ENCODE data around the gene TEX11. TPM values are rescaled to one million over a fixed set of nuclear protein-coding genes. Genes with fewer than 3 reads are reported as not detected.
"Not testable (repeated sequence)": the region's sequence is repeated elsewhere in the genome, so short reads cannot be mapped to it uniquely, and the experiment has no call there.

The TEX11 gene
- total RNA-seq, 1 donor = not detected

DNA sequence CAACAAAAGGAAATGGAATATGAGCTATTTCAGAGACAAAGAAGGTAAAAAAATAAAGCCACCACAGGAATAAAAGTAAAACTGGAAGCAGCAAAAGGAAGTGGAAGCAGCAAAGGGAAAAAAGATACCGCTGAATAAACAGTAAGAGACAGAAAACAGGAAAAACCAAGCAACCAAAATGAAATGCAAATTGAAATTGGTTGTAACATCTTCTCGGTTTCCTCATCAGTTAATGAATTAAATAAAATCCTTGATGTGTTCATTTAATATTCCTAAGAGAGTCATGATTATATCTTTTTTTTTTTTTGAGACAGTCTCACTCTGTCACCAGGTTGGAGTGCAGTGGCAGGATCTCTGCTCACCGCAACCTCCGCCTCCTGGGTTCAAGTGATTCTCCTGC is 331.1 kb downstream of the TEX11 start:
- DNase-seq (ENCODE audit: low read depth) = no peak
- no peak overlapping the region for H3K4me3 ChIP-seq (ENCODE audit: low read depth, low read length)
- TF ChIP-seq, protein P1, sequence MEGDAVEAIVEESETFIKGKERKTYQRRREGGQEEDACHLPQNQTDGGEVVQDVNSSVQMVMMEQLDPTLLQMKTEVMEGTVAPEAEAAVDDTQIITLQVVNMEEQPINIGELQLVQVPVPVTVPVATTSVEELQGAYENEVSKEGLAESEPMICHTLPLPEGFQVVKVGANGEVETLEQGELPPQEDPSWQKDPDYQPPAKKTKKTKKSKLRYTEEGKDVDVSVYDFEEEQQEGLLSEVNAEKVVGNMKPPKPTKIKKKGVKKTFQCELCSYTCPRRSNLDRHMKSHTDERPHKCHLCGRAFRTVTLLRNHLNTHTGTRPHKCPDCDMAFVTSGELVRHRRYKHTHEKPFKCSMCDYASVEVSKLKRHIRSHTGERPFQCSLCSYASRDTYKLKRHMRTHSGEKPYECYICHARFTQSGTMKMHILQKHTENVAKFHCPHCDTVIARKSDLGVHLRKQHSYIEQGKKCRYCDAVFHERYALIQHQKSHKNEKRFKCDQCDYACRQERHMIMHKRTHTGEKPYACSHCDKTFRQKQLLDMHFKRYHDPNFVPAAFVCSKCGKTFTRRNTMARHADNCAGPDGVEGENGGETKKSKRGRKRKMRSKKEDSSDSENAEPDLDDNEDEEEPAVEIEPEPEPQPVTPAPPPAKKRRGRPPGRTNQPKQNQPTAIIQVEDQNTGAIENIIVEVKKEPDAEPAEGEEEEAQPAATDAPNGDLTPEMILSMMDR (IDR thresholded peaks at IDR 0.05; ENCODE audit: insufficient read depth, low read depth, low read length) = no peak

DNA sequence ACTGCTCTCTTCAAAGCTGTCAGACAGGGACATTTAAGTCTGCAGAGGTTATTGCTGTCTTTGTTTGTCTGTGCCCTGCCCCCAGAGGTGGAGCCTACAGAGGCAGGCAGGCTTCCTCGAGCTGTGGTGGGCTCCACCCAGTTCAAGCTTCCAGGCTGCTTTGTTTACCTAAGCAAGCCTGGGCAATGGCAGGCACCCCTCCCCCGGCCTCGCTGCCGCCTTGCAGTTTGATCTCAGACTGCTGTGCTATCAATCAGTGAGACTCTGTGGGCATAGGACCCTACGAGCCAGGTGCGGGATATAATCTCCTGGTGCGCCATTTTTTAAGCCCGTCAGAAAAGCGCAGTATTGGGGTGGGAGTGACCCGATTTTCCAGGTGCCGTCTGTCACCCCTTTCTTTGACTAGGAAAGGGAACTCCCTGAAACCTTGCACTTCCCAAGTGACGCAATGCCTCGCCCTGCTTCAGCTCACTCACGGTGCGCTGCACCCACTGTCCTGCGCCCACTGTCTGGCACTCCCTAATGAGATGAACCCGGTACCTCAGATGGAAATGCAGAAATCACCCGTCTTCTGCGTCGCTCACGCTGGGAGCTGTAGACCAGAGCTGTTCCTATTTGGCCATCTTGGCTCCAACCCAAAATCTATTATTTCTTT is 338.5 kb downstream of the TEX11 start:
- H3K4me3 ChIP-seq (ENCODE audit: low read depth, low read length); DNase-seq (ENCODE audit: low read depth): not testable (repeated sequence)

- no peak overlapping the region for H3K4me3 ChIP-seq (ENCODE audit: low read depth, low read length)
- TF ChIP-seq, protein P1 (IDR thresholded peaks at IDR 0.05; ENCODE audit: insufficient read depth, low read depth, low read length) = no peak
- no peak for DNase-seq (ENCODE audit: low read depth)
These were observed 353.6 kb downstream of the TEX11 start for GRCh38 chrX:70554948-70555347.

DNA sequence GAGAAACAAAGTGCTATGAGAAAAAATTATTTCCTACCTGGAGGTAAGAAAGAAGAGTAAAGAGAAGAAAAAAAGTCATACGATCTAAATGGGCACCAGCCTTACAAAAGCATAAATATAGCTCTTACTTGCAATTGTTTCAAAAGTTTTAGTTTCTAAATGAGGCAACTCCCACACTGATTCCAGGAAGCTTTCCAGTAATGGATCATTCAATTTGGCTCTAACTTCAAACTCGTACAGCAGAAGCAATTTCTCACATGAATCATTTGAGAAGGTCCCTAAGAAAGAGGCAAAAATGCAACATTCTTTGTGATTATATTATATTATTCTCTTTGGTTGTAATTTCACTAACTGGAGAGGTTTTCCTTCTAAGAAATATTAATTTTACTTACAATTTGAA is 354.0 kb downstream of the TEX11 start:
- TF ChIP-seq, protein P1 (IDR thresholded peaks at IDR 0.05; ENCODE audit: insufficient read depth, low read depth, low read length) = no peak
- peak; percentile 1 for DNase-seq (ENCODE audit: low read depth)
- H3K4me3 ChIP-seq (ENCODE audit: low read depth, low read length) = no peak overlapping the region

DNA sequence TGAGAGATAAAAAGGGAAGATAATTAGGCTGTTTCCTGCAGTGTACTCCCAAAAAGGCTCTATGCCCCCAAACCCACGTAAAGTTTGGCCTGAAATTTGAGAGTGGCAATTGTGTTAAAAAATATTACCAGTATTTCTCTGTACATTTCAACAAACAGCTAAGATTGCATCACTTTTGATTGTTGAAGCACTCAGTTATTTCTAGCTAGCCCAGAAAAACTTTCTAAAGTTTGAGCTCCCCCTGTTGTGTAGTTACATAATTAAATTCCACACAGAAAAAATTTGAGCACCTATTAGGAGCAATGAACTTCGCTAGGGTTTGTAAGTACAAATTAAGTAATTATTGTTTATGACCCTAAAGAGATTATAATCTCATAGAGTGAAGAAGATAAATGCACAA is 354.4 kb downstream of the TEX11 start:
- TF ChIP-seq, protein P1 (IDR thresholded peaks at IDR 0.05; ENCODE audit: insufficient read depth, low read depth, low read length) = peak; percentile 31
- no peak overlapping the region for H3K4me3 ChIP-seq (ENCODE audit: low read depth, low read length)
- DNase-seq (ENCODE audit: low read depth) = peak; percentile 49

DNA sequence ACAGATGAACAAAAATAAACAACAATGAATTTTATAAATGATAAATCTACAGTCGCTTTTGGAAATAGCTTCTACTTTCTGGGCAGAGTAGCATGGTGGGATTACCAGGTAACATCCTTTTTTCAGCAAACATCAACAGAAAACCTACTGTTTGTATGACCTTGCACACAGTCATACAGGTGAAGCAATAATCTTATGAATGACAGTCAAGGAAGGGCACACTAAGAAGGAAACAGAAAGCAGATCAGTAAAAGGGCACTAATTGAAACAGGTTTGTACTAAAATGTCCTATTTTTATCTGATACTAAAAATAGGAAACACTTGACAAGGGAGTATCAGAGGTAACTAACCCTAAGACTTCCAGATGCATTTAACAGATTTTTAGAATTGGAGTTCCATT is 355.0 kb downstream of the TEX11 start:
- DNase-seq (ENCODE audit: low read depth) = no peak
- no peak overlapping the region for H3K4me3 ChIP-seq (ENCODE audit: low read depth, low read length)
- TF ChIP-seq, protein P1 (IDR thresholded peaks at IDR 0.05; ENCODE audit: insufficient read depth, low read depth, low read length) = no peak

DNA sequence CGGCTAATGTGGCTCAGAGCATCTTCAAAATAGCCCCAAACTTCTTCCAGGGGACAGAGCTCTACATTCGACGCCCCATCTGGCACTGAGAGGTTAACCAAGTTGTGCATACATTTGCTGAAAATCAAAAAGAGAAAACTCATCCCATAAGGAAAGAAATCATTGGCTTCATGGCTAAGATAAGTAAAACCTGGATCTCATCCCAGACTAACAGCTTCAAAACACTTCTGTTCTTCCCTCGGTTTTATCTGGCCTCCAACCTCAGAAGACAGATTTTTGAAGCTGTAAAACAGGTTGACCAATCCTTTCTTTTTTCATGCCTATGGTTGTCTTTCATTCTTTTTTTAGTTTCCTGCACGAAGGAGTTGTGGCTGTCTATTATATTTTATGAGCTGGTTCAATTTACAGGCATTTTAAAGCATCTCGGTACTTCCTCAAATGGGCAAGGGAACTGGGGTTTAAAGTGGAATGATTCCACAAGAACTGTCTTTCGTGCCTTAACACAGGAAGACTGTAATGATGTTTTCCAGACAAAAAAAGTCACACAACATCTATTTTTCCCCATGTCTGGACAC is 356.3 kb downstream of the TEX11 start:
- TF ChIP-seq, protein P1 (IDR thresholded peaks at IDR 0.05; ENCODE audit: insufficient read depth, low read depth, low read length) = no peak
- DNase-seq (ENCODE audit: low read depth) = peak; percentile 2
- H3K4me3 ChIP-seq (ENCODE audit: low read depth, low read length) = no peak overlapping the region

Data from fibroblast of villous mesenchyme (primary cell).